Measurements from ENCODE around the gene SMPD3.

The SMPD3 gene

GRCh38 chr16:68339214-68339613, 109.1 kb downstream of the SMPD3 start:
- no peak overlapping the region for H3K4me3 ChIP-seq (ENCODE audit: insufficient read depth, low read depth, low read length)
- H3K27me3 ChIP-seq (ENCODE audit: control insufficient read depth, insufficient read depth, low read length, poor library complexity, severe bottlenecking), result no peaks in the 10 kb centered on the region
- H3K4me1 ChIP-seq (ENCODE audit: control insufficient read depth, insufficient read depth, low read length), result no peaks in the 10 kb centered on the region
- no peaks in the 10 kb centered on the region for H3K9me3 ChIP-seq (ENCODE audit: control insufficient read depth, low read length)
- peaks cover 42% of the 10 kb centered on the region for H3K36me3 ChIP-seq (ENCODE audit: control insufficient read depth, insufficient read depth, low read length)
- H3K27ac ChIP-seq (ENCODE audit: insufficient read depth, low read depth, low read length, poor library complexity, severe bottlenecking), result no peak overlapping the region
- WGBS, 2 experiments, result 96 to 98% methylated on average over 13 of the region's 13 CpGs

DNA sequence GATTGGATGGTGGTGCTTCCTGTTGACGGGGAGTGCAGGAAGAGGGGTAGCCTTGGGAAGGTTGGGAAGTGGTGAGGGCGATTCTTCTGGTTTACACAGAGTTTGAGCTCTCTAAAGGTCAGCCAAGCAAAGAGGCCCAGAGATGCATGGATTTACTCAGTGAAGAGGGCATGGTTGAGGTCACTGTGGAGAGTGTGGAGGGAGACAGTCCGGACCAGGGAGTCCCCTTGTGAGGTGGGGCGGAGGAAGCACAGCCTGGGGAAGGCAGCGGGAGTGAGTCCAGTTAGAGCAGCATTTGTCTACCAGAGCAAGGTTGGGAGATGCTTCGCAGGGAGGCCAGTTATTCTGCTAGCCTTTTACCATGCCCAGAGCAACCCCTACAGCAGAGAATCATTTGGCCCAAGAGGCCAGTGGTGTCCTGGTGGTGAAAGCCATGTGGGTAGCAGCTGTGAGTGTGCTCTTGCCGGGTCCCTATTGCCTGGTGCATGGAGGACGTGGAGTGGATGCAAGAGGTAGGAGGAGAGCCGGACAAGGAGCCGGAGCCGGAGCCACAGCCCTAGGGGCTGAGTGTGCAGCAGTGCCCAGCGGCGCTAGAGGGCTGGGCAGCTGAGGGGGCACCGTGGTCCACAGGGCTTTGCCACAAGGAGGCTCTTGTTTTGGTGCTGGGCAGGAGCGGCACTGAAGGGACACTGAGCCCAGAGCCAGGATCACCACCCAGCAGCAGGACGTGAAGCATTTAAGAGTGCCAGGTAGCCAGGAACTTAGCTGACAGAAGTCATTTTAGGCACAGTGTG, 109.8 kb downstream of the SMPD3 start:
- no peak overlapping the region for H3K27ac ChIP-seq (ENCODE audit: insufficient read depth, low read depth, low read length, poor library complexity, severe bottlenecking)
- H3K9me3 ChIP-seq (ENCODE audit: control insufficient read depth, low read length), result no peaks in the 10 kb centered on the region
- H3K27me3 ChIP-seq (ENCODE audit: control insufficient read depth, insufficient read depth, low read length, poor library complexity, severe bottlenecking), result no peaks in the 10 kb centered on the region
- 95 to 96% methylated on average over 16 of the region's 16 CpGs for WGBS, 2 experiments
- peaks cover 36% of the 10 kb centered on the region for H3K36me3 ChIP-seq (ENCODE audit: control insufficient read depth, insufficient read depth, low read length)
- no peaks in the 10 kb centered on the region for H3K4me1 ChIP-seq (ENCODE audit: control insufficient read depth, insufficient read depth, low read length)
- H3K4me3 ChIP-seq (ENCODE audit: insufficient read depth, low read depth, low read length), result no peak overlapping the region

- no peaks in the 10 kb centered on the region for H3K4me1 ChIP-seq (ENCODE audit: control insufficient read depth, insufficient read depth, low read length)
- H3K4me3 ChIP-seq (ENCODE audit: insufficient read depth, low read depth, low read length), result no peak overlapping the region
- no peaks in the 10 kb centered on the region for H3K27me3 ChIP-seq (ENCODE audit: control insufficient read depth, insufficient read depth, low read length, poor library complexity, severe bottlenecking)
- WGBS, 2 experiments, result 95 to 96% methylated on average over 5 of the region's 5 CpGs
- H3K27ac ChIP-seq (ENCODE audit: insufficient read depth, low read depth, low read length, poor library complexity, severe bottlenecking), result no peak overlapping the region
- no peaks in the 10 kb centered on the region for H3K9me3 ChIP-seq (ENCODE audit: control insufficient read depth, low read length)
- peaks cover 23% of the 10 kb centered on the region for H3K36me3 ChIP-seq (ENCODE audit: control insufficient read depth, insufficient read depth, low read length)
Measured at GRCh38 chr16:68335175-68335574, 113.1 kb downstream of the SMPD3 start.

GRCh38 chr16:68332411-68333121, 115.7 kb downstream of the SMPD3 start:
- peaks cover 10% of the 10 kb centered on the region for H3K36me3 ChIP-seq (ENCODE audit: control insufficient read depth, insufficient read depth, low read length)
- 90 to 93% methylated on average over 7 of the region's 7 CpGs for WGBS, 2 experiments
- H3K4me3 ChIP-seq (ENCODE audit: insufficient read depth, low read depth, low read length), result no peak overlapping the region
- H3K9me3 ChIP-seq (ENCODE audit: control insufficient read depth, low read length), result no peaks in the 10 kb centered on the region
- no peaks in the 10 kb centered on the region for H3K4me1 ChIP-seq (ENCODE audit: control insufficient read depth, insufficient read depth, low read length)
- no peak overlapping the region for H3K27ac ChIP-seq (ENCODE audit: insufficient read depth, low read depth, low read length, poor library complexity, severe bottlenecking)
- H3K27me3 ChIP-seq (ENCODE audit: control insufficient read depth, insufficient read depth, low read length, poor library complexity, severe bottlenecking), result no peaks in the 10 kb centered on the region

DNA sequence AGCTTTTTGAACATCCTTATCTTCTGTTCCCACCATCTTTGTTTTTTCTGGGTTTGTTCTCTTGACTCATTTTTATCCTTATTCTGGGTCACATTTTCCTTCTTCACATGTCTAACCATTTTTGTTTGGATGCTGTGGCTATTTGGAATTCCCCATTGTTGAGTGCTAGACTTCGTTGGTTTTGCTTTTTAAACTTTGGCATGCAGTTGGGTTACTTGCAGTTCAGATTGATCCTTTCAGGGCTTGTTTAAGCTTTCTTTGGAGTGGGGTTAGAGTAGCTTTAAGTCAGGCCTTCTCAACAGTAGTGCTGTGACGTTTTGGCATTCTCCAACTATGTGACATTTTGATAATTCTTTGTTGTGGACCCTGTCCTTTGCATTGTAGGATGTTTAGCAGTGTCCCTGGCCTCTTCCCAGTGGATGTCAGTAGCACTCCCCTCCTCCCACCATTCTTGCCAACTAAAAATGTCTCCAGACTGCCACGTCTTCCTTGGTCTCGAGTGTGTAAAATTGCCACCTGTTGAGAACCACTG, 116.4 kb downstream of the SMPD3 start:
- peaks cover 5% of the 10 kb centered on the region for H3K36me3 ChIP-seq (ENCODE audit: control insufficient read depth, insufficient read depth, low read length)
- H3K27me3 ChIP-seq (ENCODE audit: control insufficient read depth, insufficient read depth, low read length, poor library complexity, severe bottlenecking), result no peaks in the 10 kb centered on the region
- WGBS, 2 experiments, result 78 to 81% methylated on average over 4 of the region's 4 CpGs
- no peak overlapping the region for H3K27ac ChIP-seq (ENCODE audit: insufficient read depth, low read depth, low read length, poor library complexity, severe bottlenecking)
- no peak overlapping the region for H3K4me3 ChIP-seq (ENCODE audit: insufficient read depth, low read depth, low read length)
- no peaks in the 10 kb centered on the region for H3K4me1 ChIP-seq (ENCODE audit: control insufficient read depth, insufficient read depth, low read length)
- no peaks in the 10 kb centered on the region for H3K9me3 ChIP-seq (ENCODE audit: control insufficient read depth, low read length)

DNA sequence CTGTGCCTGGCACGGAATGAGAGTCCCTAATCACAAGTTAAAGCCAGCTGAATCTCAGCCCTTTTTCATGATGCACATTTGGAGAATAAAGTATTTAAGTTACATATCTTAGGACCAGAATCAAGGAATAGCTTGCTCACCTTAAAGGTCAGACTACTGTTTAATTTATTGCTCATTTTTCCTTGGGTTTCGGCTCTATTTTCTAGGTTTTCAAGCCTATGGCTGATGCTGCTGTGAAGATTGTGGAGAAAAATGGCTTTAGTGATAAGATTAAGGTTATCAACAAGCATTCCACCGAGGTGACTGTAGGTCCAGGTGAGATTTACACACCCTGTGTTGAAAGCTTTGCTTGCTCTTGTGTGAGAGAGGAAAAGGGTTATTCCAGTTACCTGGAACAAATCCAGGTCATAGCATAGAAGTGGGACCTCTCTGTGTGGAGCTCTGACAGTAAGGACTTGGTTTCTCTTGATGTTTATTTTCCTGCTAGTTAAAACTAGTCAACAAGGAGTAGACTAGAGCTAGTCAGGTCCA, 119.4 kb downstream of the SMPD3 start:
- Histone ChIP-seq H3K4me1 (ENCODE audit: control insufficient read depth, insufficient read depth, low read length) (no peaks in the 10 kb centered on the region), H3K27me3 (ENCODE audit: control insufficient read depth, insufficient read depth, low read length, poor library complexity, severe bottlenecking) (no peaks in the 10 kb centered on the region), H3K9me3 (ENCODE audit: control insufficient read depth, low read length) (no peaks in the 10 kb centered on the region), H3K4me3 (ENCODE audit: insufficient read depth, low read depth, low read length) (no peak overlapping the region), H3K36me3 (ENCODE audit: control insufficient read depth, insufficient read depth, low read length) (peaks cover 14% of the 10 kb centered on the region), H3K27ac (ENCODE audit: insufficient read depth, low read depth, low read length, poor library complexity, severe bottlenecking) (no peak overlapping the region)
- WGBS, 2 experiments, result 59 to 65% methylated on average over 3 of the region's 3 CpGs

- Histone ChIP-seq H3K27ac (ENCODE audit: insufficient read depth, low read depth, low read length, poor library complexity, severe bottlenecking) (peak overlapping the region; percentile 20), H3K36me3 (ENCODE audit: control insufficient read depth, insufficient read depth, low read length) (peaks cover 18% of the 10 kb centered on the region), H3K27me3 (ENCODE audit: control insufficient read depth, insufficient read depth, low read length, poor library complexity, severe bottlenecking) (no peaks in the 10 kb centered on the region), H3K9me3 (ENCODE audit: control insufficient read depth, low read length) (no peaks in the 10 kb centered on the region), H3K4me3 (ENCODE audit: insufficient read depth, low read depth, low read length) (no peak overlapping the region), H3K4me1 (ENCODE audit: control insufficient read depth, insufficient read depth, low read length) (no peaks in the 10 kb centered on the region)
- WGBS, 2 experiments, result 53 to 55% methylated on average over 13 of the region's 13 CpGs
Measured at GRCh38 chr16:68328151-68328859, 120.0 kb downstream of the SMPD3 start.

DNA sequence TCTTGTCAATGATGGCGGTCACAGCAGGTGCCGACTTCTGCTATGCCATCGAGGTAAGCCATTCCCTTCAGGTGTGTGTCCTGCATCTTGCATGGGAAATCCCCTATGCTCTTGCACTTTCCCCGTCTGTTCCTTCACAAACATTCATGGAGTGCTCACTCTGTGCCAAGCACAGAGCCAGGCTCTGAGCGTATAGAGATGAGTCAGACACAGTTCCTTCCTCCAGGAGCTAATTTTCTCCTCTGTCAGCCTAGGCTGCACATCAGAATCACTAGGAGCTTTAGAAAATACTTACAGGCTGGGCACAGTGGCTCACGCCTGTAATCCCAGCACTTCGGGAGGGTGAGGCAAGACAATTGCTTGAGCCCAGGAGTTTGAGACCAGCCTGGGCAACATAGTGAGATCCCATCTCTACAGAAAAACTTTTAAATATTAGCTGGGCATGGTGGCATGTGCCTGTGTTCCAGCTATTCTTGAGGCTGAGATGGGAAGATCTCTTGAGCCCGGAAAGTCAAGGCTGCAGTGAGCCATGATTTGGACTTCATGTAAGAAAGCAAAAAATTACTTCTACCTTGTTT, 123.4 kb downstream of the SMPD3 start:
- peaks cover 17% of the 10 kb centered on the region for H3K36me3 ChIP-seq (ENCODE audit: control insufficient read depth, insufficient read depth, low read length)
- WGBS, 2 experiments, result 95% methylated on average over 8 of the region's 8 CpGs

GRCh38 chr16:68324336-68324735, 124.0 kb downstream of the SMPD3 start:
- Histone ChIP-seq H3K27me3 (ENCODE audit: control insufficient read depth, insufficient read depth, low read length, poor library complexity, severe bottlenecking) (no peaks in the 10 kb centered on the region), H3K4me3 (ENCODE audit: insufficient read depth, low read depth, low read length) (no peak overlapping the region), H3K36me3 (ENCODE audit: control insufficient read depth, insufficient read depth, low read length) (peaks cover 23% of the 10 kb centered on the region), H3K27ac (ENCODE audit: insufficient read depth, low read depth, low read length, poor library complexity, severe bottlenecking) (no peak overlapping the region), H3K9me3 (ENCODE audit: control insufficient read depth, low read length) (no peaks in the 10 kb centered on the region), H3K4me1 (ENCODE audit: control insufficient read depth, insufficient read depth, low read length) (no peaks in the 10 kb centered on the region)
- 94 to 98% methylated on average over 5 of the region's 5 CpGs for WGBS, 2 experiments

More for the DNA sequence above, 123.4 kb downstream of the SMPD3 start:
- Histone ChIP-seq H3K27ac (ENCODE audit: insufficient read depth, low read depth, low read length, poor library complexity, severe bottlenecking) (no peak overlapping the region), H3K4me1 (ENCODE audit: control insufficient read depth, insufficient read depth, low read length) (no peaks in the 10 kb centered on the region), H3K9me3 (ENCODE audit: control insufficient read depth, low read length) (no peaks in the 10 kb centered on the region), H3K27me3 (ENCODE audit: control insufficient read depth, insufficient read depth, low read length, poor library complexity, severe bottlenecking) (no peaks in the 10 kb centered on the region), H3K4me3 (ENCODE audit: insufficient read depth, low read depth, low read length) (no peak overlapping the region)

All from ectodermal cell (in vitro differentiated cells).